ENCODE measurements around the gene TMEM130. TPM values are rescaled to one million over a fixed set of nuclear protein-coding genes. Genes with fewer than 3 reads are reported as not detected.

The TMEM130 gene
- total RNA-seq, 4 donors from 2014 or later = 0.30 to 5.7 (median 1.8) TPM

DNA sequence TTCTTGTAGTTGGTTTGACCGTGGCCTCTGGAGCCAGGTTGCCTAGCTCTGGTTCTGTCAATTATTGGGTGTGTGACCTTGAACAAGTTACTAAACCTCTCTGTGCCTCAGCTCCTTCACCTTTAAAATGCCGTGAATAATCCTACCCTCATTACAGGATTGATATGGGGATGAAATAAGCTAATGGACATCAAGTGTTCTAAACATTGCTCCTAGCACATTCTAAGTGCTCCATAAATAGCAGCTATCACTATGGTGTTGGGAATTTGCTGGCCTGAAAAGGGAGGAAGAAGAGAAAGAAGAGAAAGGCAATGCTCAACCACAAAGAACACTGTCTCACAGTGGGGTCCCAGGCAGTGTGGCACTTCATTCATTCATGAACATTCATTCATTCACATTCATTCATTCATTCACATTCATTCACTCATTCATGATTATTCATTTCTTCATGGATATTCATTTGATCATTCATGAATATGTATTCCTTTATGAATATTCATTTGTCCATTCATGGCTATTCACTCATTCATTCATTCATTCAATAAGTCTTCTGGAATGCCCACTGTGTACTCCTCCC lies 38.8 kb downstream of the TMEM130 start:
- no peak overlapping the region for H3K4me3 ChIP-seq
- no peaks in the 10 kb centered on the region for H3K4me1 ChIP-seq
- TF ChIP-seq, protein P1, sequence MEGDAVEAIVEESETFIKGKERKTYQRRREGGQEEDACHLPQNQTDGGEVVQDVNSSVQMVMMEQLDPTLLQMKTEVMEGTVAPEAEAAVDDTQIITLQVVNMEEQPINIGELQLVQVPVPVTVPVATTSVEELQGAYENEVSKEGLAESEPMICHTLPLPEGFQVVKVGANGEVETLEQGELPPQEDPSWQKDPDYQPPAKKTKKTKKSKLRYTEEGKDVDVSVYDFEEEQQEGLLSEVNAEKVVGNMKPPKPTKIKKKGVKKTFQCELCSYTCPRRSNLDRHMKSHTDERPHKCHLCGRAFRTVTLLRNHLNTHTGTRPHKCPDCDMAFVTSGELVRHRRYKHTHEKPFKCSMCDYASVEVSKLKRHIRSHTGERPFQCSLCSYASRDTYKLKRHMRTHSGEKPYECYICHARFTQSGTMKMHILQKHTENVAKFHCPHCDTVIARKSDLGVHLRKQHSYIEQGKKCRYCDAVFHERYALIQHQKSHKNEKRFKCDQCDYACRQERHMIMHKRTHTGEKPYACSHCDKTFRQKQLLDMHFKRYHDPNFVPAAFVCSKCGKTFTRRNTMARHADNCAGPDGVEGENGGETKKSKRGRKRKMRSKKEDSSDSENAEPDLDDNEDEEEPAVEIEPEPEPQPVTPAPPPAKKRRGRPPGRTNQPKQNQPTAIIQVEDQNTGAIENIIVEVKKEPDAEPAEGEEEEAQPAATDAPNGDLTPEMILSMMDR (IDR thresholded peaks at IDR 0.05) = no peak
- TF ChIP-seq EP300 (IDR thresholded peaks at IDR 0.05) (no peak), POLR2A (IDR thresholded peaks at IDR 0.05) (no peak)
- no peaks in the 10 kb centered on the region for H3K27me3 ChIP-seq
- no peak for DNase-seq (ENCODE audit: low spot score in 2 of 2)
- no peaks in the 10 kb centered on the region for H3K36me3 ChIP-seq
- WGBS, 2 donors = 59 to 82% methylated on average over 2 of the region's 2 CpGs
- H3K27ac ChIP-seq = no peak overlapping the region
- no peaks in the 10 kb centered on the region for H3K9me3 ChIP-seq

DNA sequence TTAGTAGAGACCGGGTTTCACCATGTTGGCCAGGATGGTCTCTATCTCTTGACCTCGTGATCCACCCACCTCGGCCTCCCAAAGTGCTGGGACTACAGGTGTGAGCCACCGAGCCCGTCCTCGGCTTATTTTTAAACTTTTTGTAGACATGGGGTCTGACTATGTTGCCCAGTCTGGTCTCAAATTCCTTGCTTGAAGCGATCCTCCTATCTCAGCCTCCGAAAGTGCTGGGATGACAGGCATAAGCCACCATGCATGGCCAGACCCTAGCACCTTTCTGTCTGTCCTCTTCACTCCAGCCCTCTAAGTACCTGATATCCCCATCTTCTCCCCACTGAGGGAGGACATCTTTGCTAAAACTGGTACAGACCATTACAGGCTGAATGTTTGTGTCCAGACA lies 41.4 kb downstream of the TMEM130 start:
- WGBS, 2 donors = 88% methylated on average over 8 of the region's 8 CpGs
- no peaks in the 10 kb centered on the region for H3K9me3 ChIP-seq
- no peaks in the 10 kb centered on the region for H3K4me1 ChIP-seq
- no peak overlapping the region for H3K4me3 ChIP-seq
- TF ChIP-seq, protein P1 (IDR thresholded peaks at IDR 0.05) = no peak
- no peak for TF ChIP-seq POLR2A (IDR thresholded peaks at IDR 0.05)
- no peak for TF ChIP-seq EP300 (IDR thresholded peaks at IDR 0.05)
- no peak overlapping the region for H3K27ac ChIP-seq
- H3K36me3 ChIP-seq = no peaks in the 10 kb centered on the region
- H3K27me3 ChIP-seq = no peaks in the 10 kb centered on the region
- DNase-seq (ENCODE audit: low spot score in 2 of 2) = no peak

DNA sequence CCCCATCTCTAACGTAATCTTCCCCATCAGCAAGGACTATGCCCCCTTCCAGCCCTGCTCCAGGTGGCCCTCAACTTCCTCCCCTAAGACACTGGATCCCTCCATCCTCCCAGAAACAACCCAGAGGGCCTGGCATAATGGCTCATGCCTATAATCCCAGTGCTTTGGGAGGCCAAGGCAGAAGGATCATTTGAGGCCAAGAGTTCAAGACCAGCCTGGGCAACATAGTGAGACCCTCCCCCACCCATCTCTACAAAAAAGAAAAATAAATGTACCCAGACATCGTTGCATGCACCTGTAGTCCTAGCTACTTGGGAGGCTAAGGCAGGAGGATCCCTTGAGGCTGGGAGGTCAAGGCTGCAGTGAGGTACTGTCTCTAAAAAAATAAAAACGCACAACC lies 42.6 kb downstream of the TMEM130 start:
- Histone ChIP-seq H3K27ac (no peak overlapping the region), H3K36me3 (no peaks in the 10 kb centered on the region), H3K27me3 (no peaks in the 10 kb centered on the region), H3K9me3 (no peaks in the 10 kb centered on the region), H3K4me3 (no peak overlapping the region), H3K4me1 (no peaks in the 10 kb centered on the region)
- TF ChIP-seq EP300 (IDR thresholded peaks at IDR 0.05) = no peak
- no peak for TF ChIP-seq POLR2A (IDR thresholded peaks at IDR 0.05)
- TF ChIP-seq, protein P1 (IDR thresholded peaks at IDR 0.05) = no peak
- 54 to 69% methylated on average over 3 of the region's 3 CpGs for WGBS, 2 donors
- DNase-seq (ENCODE audit: low spot score in 2 of 2) = no peak

DNA sequence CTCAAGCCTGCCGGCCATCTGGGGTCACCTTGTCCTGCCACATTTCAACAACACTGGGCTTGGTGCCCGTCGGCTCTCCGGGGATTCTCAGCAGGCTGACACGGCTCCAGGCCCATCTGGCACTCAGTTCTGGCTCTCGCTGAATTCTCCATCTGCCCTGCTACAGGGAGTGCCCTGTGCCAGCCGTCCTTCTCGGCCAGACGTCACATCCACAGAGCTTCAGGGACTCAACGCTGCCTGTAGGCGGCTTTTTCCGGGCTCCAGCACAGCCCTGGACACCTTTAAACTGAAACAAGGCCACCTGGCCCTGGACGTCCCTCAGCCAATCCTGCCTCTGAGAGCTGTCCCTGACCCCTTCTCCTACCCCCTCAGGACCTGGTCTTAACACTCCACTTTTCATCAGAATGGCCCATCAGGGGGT lies 43.0 kb downstream of the TMEM130 start:
- Histone ChIP-seq H3K27me3 (no peaks in the 10 kb centered on the region), H3K4me3 (no peak overlapping the region), H3K36me3 (no peaks in the 10 kb centered on the region), H3K4me1 (no peaks in the 10 kb centered on the region), H3K9me3 (no peaks in the 10 kb centered on the region), H3K27ac (no peak overlapping the region)
- 31 to 33% methylated on average over 13 of the region's 13 CpGs for WGBS, 2 donors
- DNase-seq (ENCODE audit: low spot score in 2 of 2) = no peak
- no peak for TF ChIP-seq EP300 (IDR thresholded peaks at IDR 0.05)
- no peak for TF ChIP-seq POLR2A (IDR thresholded peaks at IDR 0.05)
- TF ChIP-seq, protein P1 (IDR thresholded peaks at IDR 0.05) = no peak

DNA sequence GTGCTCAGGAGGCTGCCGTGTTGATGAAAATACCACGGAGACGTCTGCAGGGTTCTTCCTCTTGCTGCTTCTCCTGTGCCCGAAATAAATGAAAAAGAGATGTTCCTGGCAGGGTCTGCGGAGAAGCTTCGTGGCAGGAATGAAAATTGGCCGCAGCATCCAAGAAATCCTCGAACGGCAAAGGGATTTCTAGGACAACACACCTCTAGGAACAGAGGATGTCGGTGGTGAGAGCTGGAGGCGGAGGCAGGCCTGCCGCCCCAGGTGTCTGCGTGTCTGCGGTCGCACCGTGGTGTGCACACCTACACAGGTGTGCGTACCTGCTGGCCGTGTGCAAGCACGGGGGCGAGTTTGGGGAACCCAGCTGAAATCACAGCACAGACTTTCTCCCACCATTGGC lies 43.4 kb downstream of the TMEM130 start:
- TF ChIP-seq POLR2A (IDR thresholded peaks at IDR 0.05) (no peak), EP300 (IDR thresholded peaks at IDR 0.05) (no peak)
- TF ChIP-seq, protein P1 (IDR thresholded peaks at IDR 0.05) = no peak
- whole genome bisulfite sequencing, 2 donors = 69 to 72% methylated on average over 20 of the region's 20 CpGs
- Histone ChIP-seq H3K27ac (no peak overlapping the region), H3K27me3 (no peaks in the 10 kb centered on the region), H3K4me1 (no peaks in the 10 kb centered on the region), H3K4me3 (no peak overlapping the region), H3K36me3 (no peaks in the 10 kb centered on the region), H3K9me3 (no peaks in the 10 kb centered on the region)
- DNase-seq (ENCODE audit: low spot score in 2 of 2) = no peak
